Eye (tissue), 1 donor: ENCODE data around the gene NPHP4.

Source experiments
- DNase-seq: peaks from one replicate; pipeline ENCODE4 v3.0.0-alpha.2; 2015

Gene NPHP4

DNA sequence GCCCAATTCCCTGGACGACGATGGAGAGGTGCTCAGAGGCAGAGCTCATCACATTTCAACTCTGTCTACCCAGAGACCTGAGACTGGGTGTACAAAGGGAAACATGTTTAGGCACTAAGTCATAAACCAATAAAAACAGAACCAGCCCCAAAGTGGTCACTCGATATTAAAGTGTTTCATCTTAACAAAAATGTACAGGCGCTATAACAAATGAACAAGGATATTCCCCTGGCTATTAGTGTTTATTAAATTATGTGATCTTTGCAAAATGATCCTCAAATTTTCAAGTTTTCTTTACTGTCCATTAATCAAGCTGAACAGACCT lies 43.6 kb downstream of the NPHP4 start:
- DNase-seq, result no peak

DNA sequence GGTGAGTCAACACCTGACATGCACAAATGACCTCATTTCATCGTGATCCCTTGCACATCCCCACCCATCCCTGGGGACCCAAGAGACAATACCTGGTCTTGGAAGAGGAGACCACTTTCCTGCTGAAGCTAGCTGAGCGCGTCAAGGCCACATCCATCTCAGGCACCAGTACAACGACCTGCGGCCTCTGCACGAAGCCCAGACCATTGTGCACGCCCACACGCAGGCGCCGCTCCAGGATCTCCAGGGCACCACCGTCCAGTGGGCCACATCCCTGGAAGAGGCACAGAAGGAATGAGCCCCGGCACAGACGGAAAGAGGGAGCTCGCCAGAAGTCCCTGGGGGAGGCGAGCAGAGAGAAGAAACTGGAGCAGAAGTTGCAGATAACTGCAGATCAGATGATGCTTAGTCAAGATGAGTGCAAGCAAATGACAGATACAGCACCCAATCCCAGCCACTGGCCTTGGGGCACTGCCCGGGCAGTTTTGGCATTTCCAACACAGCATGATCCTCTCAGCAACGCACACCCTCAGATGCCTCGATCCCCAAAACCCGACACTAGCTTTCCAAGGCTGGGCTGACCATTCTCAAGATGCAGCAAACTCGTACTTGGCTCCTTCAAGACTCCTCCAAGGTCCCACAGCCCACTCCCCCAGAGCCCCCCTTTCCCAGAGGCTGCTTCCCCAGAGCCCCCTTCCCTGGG lies 44.1 kb downstream of the NPHP4 start:
- DNase-seq, result no peak

GRCh38 chr1:5947071-5947821 lies 45.0 kb downstream of the NPHP4 start:
- DNase-seq, result no peak

DNA sequence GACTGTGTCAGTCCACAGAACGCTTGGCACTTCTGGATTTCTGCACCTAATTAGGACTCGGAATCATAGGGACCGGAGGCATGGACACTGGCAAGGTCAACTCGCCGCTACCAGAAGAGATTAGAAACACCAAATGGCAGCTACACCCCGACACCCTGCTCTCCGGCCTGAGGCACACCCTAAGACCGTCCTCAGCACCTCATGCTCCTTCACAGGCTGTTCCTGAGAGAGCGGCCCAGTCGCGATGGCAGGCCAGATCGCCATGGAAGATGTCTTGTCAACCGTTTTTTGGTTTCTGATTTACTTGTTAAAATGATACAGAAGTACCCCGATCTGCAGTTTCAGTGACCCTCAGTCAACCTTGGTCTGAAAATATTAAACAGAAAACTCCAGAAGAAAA lies 46.8 kb downstream of the NPHP4 start:
- no peak for DNase-seq

- DNase-seq, result no peak
Measured at GRCh38 chr1:5944843-5945167, 47.4 kb downstream of the NPHP4 start.

GRCh38 chr1:5944154-5944842 lies 47.9 kb downstream of the NPHP4 start:
- DNase-seq, result no peak

- DNase-seq, result no peak
Measured at GRCh38 chr1:5943343-5944124, 48.7 kb downstream of the NPHP4 start.

DNA sequence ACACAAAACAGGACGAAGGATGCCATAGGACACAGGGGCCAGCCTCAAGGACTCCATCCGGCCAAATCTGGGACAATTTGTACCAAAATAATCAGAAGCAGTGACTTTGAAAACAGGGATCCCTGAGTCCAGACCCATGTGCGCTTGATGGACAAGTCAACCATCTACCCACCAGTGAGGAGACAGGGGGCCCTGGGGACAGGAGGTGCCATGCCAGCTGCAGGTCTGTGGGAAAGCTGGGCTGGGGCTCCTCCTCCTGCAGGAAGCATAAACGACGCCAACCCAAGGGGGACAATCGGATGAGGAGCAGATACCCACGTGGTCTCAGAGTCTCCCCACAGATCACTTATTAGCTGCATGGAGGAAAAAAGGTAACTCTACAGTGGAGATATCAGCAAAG lies 50.6 kb downstream of the NPHP4 start:
- no peak for DNase-seq

GRCh38 chr1:5940723-5941407 lies 51.4 kb downstream of the NPHP4 start:
- DNase-seq, result no peak

- no peak for DNase-seq
Measured at GRCh38 chr1:5939271-5940170, 52.7 kb downstream of the NPHP4 start.

- DNase-seq, result no peak
Measured at GRCh38 chr1:5938101-5938646, 54.1 kb downstream of the NPHP4 start.

- DNase-seq, result no peak
Measured at GRCh38 chr1:5937373-5937857, 54.8 kb downstream of the NPHP4 start.

DNA sequence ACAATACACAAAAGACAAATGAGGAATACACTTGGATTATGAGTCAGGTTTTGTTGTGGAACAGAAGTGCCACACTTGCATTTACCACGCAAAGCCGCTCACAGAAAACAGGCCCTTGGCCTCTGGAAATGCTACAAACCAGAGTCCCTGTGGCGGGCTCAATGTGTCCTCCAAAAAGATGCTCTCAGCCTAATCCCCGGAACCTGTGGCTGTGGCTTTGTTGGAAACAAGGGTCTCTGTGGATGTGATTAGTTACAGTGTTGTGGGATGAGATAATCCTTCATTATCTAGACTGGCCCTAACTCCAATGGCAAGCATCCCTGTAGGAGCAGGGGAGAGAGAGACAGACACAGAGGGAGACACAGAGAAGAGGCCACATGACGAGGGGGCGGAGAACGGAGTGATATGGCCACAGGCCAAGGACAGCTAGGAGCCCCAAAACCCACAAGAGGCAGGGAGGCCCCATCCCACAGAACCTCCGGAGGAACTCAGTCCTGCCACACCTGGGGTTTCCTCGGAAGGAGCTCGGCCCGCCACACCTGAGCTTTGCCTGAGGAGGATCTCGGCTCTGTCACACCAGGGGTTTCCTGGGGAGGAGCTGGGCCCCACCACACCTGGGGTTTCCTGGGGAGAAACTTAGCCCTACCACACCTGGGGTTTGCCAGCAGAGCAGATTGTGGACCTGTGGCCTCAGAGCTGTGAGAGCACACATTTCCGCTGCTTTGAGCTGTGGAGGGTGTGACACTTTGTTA lies 55.4 kb downstream of the NPHP4 start:
- DNase-seq, result no peak

- no peak for DNase-seq
Measured at GRCh38 chr1:5936126-5936525, 56.1 kb downstream of the NPHP4 start.

GRCh38 chr1:5935026-5935425 lies 57.2 kb downstream of the NPHP4 start:
- no peak for DNase-seq

DNA sequence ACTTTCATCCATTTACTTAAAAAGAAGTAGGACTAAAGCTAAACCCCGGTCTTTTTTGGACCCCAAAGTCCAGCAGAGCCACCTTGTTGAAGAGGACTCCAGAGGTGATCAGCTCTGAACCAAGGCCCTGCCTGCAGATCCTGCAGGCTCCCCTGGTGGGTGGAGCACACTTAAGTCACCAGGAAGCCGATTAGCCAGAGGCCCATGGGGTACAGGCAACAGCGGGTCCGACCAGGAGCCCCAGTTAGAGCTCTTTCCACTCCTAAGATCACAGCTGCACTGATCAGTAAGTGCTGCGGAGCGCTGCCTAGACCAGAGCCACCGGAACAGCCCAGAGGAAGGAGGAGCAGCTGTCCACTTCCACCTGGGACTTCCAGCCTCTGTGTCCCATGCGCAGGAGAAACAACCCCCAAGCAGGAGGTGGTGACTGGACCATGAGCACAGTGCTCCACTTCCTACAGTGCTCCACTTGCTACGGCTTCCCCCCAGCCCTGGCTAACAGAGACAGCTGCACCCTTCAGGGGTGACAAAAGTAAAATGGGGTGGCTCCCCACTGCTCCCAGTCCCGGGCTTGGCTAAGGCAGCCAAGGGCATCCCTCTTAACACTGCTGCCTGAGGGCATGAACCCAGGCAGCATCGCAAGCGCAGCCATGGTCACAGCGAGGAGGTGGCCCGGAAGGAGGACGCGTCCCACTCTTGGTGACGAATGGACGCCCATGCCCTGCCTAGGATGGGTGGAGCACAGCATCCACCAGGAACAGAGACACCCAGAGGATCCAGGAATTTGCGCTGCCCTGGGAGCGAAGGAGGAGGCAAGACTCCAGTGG lies 58.0 kb downstream of the NPHP4 start:
- no peak for DNase-seq

GRCh38 chr1:5933676-5934057 lies 58.6 kb downstream of the NPHP4 start:
- DNase-seq, result no peak

GRCh38 chr1:5933050-5933449 lies 59.2 kb downstream of the NPHP4 start:
- no peak for DNase-seq

DNA sequence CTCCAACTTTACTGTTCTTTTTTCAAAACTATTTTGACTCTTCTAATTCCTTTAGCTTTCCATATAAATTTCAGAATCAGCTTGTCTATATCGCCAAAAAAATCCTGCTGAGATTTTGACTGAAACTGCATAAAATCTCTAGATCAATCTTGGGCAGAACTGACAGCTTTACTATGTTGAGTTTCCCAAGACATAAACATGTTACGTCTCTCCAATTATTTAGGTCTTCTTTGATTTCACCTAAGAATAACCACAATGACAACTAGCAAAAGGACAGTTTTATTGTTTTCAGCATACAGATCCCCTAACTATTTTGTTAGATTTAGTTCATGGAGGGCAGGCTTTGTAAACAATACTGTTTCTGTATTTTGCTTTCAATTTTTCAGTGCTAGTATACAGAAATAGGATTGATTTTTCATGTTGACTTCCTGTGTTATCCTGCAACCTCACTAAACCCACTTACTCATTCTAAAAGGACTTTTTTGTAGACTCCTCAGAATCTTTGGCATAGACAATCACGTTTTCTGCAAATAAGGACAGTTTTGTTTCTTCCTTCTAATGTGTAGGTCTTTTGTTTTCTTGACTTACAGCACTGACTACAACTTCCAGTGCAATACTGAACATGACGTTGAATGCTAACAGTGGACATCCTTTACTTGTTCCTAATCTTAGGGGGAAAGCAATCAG lies 63.4 kb downstream of the NPHP4 start:
- no peak for DNase-seq
